Measurements from ENCODE around the gene AP3D1.
"Not testable (repeated sequence)": the region's sequence is repeated elsewhere in the genome, so short reads cannot be mapped to it uniquely, and the experiment has no call there.

AP3D1 gene

DNA sequence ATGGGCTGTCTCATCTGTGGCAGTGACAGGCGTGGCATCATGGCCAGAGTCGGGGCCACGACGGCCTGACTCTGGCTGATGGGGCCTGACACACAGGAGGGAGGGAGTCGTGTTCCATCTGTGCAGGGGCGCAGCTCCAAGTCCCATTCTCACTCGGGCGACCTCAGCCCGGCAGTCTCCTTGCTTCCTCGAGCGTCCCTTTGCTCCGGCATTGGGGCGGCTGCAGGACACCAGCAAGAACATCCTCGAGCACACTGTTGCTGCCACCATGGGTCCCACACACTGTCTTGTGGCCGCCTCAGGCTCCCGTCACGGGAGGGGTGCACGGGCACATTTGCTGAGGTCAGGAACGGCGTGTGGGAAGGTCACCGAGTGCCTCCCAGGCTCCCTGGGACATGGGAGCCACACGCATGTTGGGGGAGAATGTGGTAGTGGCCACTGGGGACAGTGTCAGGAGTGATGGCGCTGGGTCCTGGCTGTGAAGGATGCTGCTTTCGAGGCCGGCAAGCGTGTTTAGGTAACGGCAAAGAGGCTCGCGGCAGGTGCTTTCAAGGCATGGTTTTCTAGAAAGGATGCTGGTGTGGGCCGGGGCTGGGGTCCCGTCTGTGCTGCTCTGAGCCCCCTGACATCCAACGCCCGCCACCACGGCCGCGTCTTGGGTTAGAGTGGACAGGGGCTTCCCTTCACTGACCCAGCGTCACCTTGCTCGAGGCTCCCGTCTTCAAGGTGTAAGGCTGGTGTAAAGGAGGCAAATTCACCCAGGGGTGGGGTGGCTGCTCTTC lies 51.2 kb downstream of the AP3D1 start:
- DNase-seq (ENCODE audit: low read depth): no peak
- H3K4me3 ChIP-seq (ENCODE audit: low read length): no peak overlapping the region
- no peak for TF ChIP-seq CTCF (IDR thresholded peaks at IDR 0.05; ENCODE audit: insufficient read depth, low read depth, low read length, missing control alignments)

GRCh38 chr19:2099054-2099501 lies 52.3 kb downstream of the AP3D1 start:
- no peak overlapping the region for H3K4me3 ChIP-seq (ENCODE audit: low read length)
- no peak for TF ChIP-seq CTCF (IDR thresholded peaks at IDR 0.05; ENCODE audit: insufficient read depth, low read depth, low read length, missing control alignments)
- no peak for DNase-seq (ENCODE audit: low read depth)

DNA sequence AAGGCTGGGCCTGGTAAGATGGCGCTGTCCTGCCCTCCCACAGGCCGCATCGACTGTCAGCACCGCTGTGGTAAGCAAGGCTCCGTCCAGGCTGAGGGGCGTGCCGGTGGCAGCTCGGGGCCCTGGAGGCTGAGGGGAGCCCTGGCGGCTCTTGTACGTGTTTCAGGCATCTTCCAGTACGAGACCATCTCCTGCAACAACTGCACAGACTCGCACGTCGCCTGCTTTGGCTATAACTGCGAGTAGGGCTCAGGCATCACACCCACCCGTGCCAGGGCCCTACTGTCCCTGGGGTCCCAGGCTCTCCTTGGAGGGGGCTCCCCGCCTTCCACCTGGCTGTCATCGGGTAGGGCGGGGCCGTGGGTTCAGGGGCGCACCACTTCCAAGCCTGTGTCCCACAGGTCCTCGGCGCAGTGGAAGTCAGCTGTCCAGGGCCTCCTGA lies 53.5 kb downstream of the AP3D1 start:
- no peak overlapping the region for H3K4me3 ChIP-seq (ENCODE audit: low read length)
- no peak for TF ChIP-seq CTCF (IDR thresholded peaks at IDR 0.05; ENCODE audit: insufficient read depth, low read depth, low read length, missing control alignments)
- no peak for DNase-seq (ENCODE audit: low read depth)

DNA sequence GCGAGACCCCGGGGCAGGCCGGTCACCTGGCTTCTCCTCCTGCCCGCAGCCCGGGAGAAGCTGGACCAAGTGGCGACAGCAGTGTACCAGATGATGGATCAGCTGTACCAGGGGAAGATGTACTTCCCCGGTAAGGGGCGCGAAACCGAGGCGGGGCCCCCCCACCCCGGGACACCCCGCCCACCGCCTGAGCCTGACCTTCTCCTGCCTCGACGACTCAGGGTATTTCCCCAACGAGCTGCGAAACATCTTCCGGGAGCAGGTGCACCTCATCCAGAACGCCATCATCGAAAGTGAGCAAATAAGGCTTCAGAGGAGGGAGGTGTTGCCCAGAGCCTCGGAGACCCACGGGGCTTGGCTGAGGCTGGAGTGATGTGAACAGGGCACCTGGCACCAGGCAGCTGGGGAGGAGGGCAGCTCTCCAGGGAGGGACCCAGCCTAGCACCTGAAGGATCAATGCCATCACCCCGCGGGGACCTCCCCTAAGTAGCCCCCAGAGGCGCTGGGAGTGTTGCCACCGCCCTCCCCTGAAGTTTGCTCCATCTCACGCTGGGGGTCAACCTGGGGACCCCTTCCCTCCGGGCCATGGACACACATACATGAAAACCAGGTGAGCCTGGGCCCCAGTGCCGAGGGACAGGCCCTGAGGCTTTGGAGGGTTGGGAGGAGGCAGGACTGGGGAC lies 54.0 kb downstream of the AP3D1 start:
- peak overlapping the region; percentile 43 for H3K4me3 ChIP-seq (ENCODE audit: low read length)
- TF ChIP-seq CTCF (IDR thresholded peaks at IDR 0.05; ENCODE audit: insufficient read depth, low read depth, low read length, missing control alignments): no peak
- DNase-seq (ENCODE audit: low read depth): no peak

DNA sequence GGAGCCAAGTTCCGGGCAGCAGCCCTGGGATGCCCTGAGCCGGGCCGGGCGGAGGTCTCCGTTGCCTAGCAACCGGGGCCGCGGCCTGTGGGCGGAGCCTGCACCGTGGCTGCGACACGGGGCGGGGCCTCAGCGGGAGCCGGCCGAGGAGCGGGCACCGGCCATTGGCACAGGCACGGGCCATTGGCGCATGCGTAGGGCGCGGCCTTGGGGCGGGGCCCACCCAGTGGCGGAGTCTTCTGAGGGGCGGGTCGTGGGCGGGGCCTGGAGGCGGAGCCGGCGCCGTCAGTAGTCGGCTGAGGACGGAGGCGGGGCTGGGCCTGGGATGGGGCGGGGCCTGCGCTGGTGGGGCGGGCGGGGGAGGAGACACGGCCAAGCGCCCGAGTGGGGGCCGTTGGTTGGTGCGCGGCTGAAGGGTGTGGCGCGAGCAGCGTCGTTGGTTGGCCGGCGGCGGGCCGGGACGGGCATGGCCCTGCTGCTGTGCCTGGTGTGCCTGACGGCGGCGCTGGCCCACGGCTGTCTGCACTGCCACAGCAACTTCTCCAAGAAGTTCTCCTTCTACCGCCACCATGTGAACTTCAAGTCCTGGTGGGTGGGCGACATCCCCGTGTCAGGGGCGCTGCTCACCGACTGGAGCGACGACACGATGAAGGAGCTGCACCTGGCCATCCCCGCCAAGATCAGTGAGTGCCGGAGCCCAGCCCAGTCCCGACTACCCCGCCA lies 54.7 kb downstream of the AP3D1 start, which contains the start of gene IZUMO4:
IZUMO4 (plus strand) TSS at position 436 of the 723 bp plus-strand sequence; CDS start at position 467, 31 bp downstream.
- peak within 1 kb of the TSS; percentile 62 for H3K4me3 ChIP-seq (ENCODE audit: low read length)
- DNase-seq (ENCODE audit: low read depth): peak; percentile 97
- peak; percentile 39 for TF ChIP-seq CTCF (IDR thresholded peaks at IDR 0.05; ENCODE audit: insufficient read depth, low read depth, low read length, missing control alignments)

GRCh38 chr19:2096034-2096479 lies 55.3 kb downstream of the AP3D1 start, which contains the start of gene MOB3A:
TSS of gene MOB3A (minus strand) at chr19:2096326. CDS start at chr19:2078560, 17,766 bp downstream.
- TF ChIP-seq CTCF (IDR thresholded peaks at IDR 0.05; ENCODE audit: insufficient read depth, low read depth, low read length, missing control alignments): peak; percentile 42
- peak within 1 kb of the TSS; percentile 62 for H3K4me3 ChIP-seq (ENCODE audit: low read length)
- peak; percentile 95 for DNase-seq (ENCODE audit: low read depth)

DNA sequence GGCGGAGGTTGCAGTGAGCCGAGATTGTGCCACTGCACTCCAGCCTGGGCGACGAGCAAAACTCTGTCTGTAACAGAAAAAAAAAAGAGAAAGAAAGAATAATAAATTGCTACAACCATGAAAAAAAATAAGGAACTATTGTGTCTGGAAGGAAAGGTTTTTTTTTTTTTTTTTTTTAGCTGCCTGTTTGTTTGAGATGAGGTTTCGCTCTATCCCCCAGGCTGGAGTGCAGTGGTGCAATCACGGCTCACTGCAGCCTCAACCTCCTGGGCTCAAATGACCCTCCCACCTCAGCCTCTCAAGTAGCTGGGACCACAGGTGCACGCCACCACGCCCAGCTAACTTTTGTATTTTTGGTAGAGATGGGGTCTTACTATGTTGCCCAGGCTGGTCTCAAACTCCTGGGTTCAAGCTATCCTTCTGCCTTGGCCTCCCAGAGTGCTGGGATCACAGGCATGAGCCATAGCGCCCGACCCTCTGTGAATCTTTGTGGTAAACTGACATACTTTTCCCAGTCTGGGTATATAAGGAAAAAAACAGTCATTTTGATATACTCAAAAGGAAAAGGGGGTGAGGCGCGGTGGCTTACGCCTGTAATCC lies 59.3 kb downstream of the AP3D1 start:
- DNase-seq (ENCODE audit: low read depth); H3K4me3 ChIP-seq (ENCODE audit: low read length): not testable (repeated sequence)
